ENCODE data around the gene TERT.

The TERT gene

DNA sequence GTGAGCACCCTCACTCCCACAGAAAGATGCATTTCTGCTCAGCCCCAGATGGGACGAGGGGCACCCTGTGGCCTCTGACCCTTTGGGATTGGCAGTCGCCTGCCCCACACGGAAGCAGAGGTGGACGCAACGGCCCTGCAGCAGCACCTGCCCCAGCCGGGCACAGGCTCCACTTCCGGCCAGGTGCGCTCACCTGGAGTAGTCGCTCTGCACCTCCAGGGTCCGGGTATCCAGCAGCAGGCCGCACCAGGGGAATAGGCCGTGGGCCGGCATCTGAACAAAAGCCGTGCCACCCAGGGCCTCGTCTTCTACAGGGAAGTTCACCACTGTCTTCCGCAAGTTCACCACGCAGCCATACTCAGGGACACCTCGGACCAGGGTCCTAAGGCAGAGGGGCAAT lies 30.7 kb downstream of the TERT start:
- no peak for DNase-seq (ENCODE audit: insufficient read length, low spot score)
- TF ChIP-seq PAX5 (IDR thresholded peaks at IDR 0.05; ENCODE audit: insufficient read depth, low read length, severe bottlenecking), result no peak
- TF ChIP-seq POU2F2 (IDR thresholded peaks at IDR 0.05; ENCODE audit: low read depth, low read length), result no peak
- TF ChIP-seq TAF1 (IDR thresholded peaks at IDR 0.05; ENCODE audit: low read depth, low read length), result no peak
- no peak for TF ChIP-seq POLR2A (IDR thresholded peaks at IDR 0.05; ENCODE audit: low read depth, low read length)
- no peak for TF ChIP-seq POLR2AphosphoS5 (IDR thresholded peaks at IDR 0.05; ENCODE audit: low read depth, low read length)
- TF ChIP-seq SPI1 (IDR thresholded peaks at IDR 0.05; ENCODE audit: low read depth, low read length), result no peak
- FAIRE-seq, result no peak

DNA sequence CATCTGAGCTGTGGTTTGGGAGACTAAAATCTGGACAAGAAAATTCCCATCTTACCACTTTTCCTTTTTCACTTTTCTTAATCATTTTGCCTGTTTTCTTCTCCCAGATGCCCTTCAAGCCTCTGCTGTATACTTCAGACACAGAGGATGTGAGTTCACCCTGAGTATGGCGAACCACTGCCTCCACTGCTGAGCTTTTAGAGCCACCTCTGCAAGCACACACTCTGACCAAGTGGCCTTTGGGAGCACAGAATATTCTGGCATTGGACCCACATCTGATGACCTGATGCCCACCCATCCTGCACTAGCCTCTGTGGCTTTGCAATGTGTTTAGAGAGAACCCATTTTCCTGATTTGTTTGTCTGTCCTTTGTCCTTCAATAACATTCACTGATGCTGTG lies 32.5 kb downstream of the TERT start:
- no peak for DNase-seq (ENCODE audit: insufficient read length, low spot score)

GRCh38 chr5:1261643-1262042 lies 33.2 kb downstream of the TERT start:
- DNase-seq (ENCODE audit: insufficient read length, low spot score) (no peak), FAIRE-seq (no peak)
- TF ChIP-seq TAF1 (IDR thresholded peaks at IDR 0.05; ENCODE audit: low read depth, low read length) (no peak), POLR2A (IDR thresholded peaks at IDR 0.05; ENCODE audit: low read depth, low read length) (no peak), POU2F2 (IDR thresholded peaks at IDR 0.05; ENCODE audit: low read depth, low read length) (no peak), SPI1 (IDR thresholded peaks at IDR 0.05; ENCODE audit: low read depth, low read length) (no peak), PAX5 (IDR thresholded peaks at IDR 0.05; ENCODE audit: insufficient read depth, low read length, severe bottlenecking) (no peak), POLR2AphosphoS5 (IDR thresholded peaks at IDR 0.05; ENCODE audit: low read depth, low read length) (no peak)

More for the DNA sequence above, 32.5 kb downstream of the TERT start:
- FAIRE-seq, result no peak
- TF ChIP-seq PAX5 (IDR thresholded peaks at IDR 0.05; ENCODE audit: insufficient read depth, low read length, severe bottlenecking) (no peak), POU2F2 (IDR thresholded peaks at IDR 0.05; ENCODE audit: low read depth, low read length) (no peak), SPI1 (IDR thresholded peaks at IDR 0.05; ENCODE audit: low read depth, low read length) (no peak), POLR2A (IDR thresholded peaks at IDR 0.05; ENCODE audit: low read depth, low read length) (no peak), TAF1 (IDR thresholded peaks at IDR 0.05; ENCODE audit: low read depth, low read length) (no peak), POLR2AphosphoS5 (IDR thresholded peaks at IDR 0.05; ENCODE audit: low read depth, low read length) (no peak)

DNA sequence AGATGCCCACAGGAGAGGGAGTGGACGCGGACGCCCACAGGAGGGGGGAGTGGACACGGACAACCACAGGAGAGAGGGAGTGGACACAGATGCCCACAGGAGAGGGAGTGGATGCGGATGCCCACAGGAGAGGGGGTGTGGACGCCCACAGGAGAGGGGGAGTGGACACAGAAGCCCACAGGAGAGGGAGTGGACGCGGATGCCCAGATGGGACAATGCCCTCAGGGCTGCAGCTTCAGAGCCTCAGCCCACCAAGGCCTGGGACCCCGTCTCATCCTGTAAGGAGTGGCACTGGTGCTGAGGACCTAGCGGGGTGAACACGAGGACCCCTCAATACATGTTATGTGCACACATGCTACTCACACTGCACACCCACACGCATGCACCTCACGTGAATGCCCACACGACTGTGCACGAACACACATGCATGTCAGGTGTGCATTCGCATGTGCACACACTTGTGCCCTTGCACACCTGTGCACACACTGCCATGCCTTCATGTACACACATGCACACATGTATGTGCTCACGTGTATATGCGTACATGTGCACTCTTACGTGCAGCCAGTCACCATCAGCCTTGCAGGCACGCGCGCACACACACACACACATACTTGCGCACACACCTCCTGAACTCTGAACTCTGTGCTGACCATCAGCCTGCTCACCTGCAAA lies 34.9 kb downstream of the TERT start:
- TF ChIP-seq POLR2A (IDR thresholded peaks at IDR 0.05; ENCODE audit: low read depth, low read length), result no peak
- no peak for TF ChIP-seq SPI1 (IDR thresholded peaks at IDR 0.05; ENCODE audit: low read depth, low read length)
- no peak for TF ChIP-seq POU2F2 (IDR thresholded peaks at IDR 0.05; ENCODE audit: low read depth, low read length)
- TF ChIP-seq POLR2AphosphoS5 (IDR thresholded peaks at IDR 0.05; ENCODE audit: low read depth, low read length), result no peak
- TF ChIP-seq TAF1 (IDR thresholded peaks at IDR 0.05; ENCODE audit: low read depth, low read length), result no peak
- no peak for TF ChIP-seq PAX5 (IDR thresholded peaks at IDR 0.05; ENCODE audit: insufficient read depth, low read length, severe bottlenecking)
- FAIRE-seq, result no peak
- DNase-seq (ENCODE audit: insufficient read length, low spot score), result no peak

- TF ChIP-seq SPI1 (IDR thresholded peaks at IDR 0.05; ENCODE audit: low read depth, low read length) (no peak), POU2F2 (IDR thresholded peaks at IDR 0.05; ENCODE audit: low read depth, low read length) (no peak), POLR2A (IDR thresholded peaks at IDR 0.05; ENCODE audit: low read depth, low read length) (no peak)
- DNase-seq (ENCODE audit: insufficient read length, low spot score) (no peak), FAIRE-seq (no peak)
Observed at GRCh38 chr5:1257841-1258240, 37.0 kb downstream of the TERT start.

DNA sequence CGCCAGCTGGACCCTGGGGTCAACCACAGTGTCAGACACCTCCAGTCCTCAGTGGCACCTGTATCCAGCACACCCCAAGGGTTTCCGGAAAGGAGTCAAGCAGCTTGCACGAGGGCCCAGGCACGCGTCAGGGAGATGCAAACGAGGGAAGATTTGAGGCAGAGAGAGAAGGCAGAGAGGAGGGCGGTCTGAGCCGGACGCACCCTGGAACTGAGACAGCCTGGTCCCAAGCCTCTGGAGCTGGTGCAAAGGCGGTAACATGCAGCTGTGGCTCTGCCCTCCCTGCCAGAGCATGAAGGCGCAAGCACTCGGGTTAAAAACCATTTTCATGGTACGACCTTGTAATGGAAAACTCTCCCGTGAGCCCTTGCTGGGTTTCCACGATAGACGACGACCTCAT lies 37.5 kb downstream of the TERT start:
- no peak for TF ChIP-seq POLR2A (IDR thresholded peaks at IDR 0.05; ENCODE audit: low read depth, low read length)
- no peak for TF ChIP-seq SPI1 (IDR thresholded peaks at IDR 0.05; ENCODE audit: low read depth, low read length)
- no peak for TF ChIP-seq PAX5 (IDR thresholded peaks at IDR 0.05; ENCODE audit: insufficient read depth, low read length, severe bottlenecking)
- no peak for TF ChIP-seq TAF1 (IDR thresholded peaks at IDR 0.05; ENCODE audit: low read depth, low read length)
- no peak for TF ChIP-seq POU2F2 (IDR thresholded peaks at IDR 0.05; ENCODE audit: low read depth, low read length)
- TF ChIP-seq POLR2AphosphoS5 (IDR thresholded peaks at IDR 0.05; ENCODE audit: low read depth, low read length), result no peak
- FAIRE-seq, result no peak
- no peak for DNase-seq (ENCODE audit: insufficient read length, low spot score)

- TF ChIP-seq POLR2AphosphoS5 (IDR thresholded peaks at IDR 0.05; ENCODE audit: low read depth, low read length), result no peak
- no peak for TF ChIP-seq POU2F2 (IDR thresholded peaks at IDR 0.05; ENCODE audit: low read depth, low read length)
- no peak for TF ChIP-seq POLR2A (IDR thresholded peaks at IDR 0.05; ENCODE audit: low read depth, low read length)
- no peak for TF ChIP-seq SPI1 (IDR thresholded peaks at IDR 0.05; ENCODE audit: low read depth, low read length)
- no peak for TF ChIP-seq PAX5 (IDR thresholded peaks at IDR 0.05; ENCODE audit: insufficient read depth, low read length, severe bottlenecking)
- no peak for TF ChIP-seq TAF1 (IDR thresholded peaks at IDR 0.05; ENCODE audit: low read depth, low read length)
- DNase-seq (ENCODE audit: insufficient read length, low spot score) (no peak), FAIRE-seq (no peak)
Observed at GRCh38 chr5:1256776-1257175, 38.1 kb downstream of the TERT start.

GRCh38 chr5:1255081-1255561 lies 39.7 kb downstream of the TERT start:
- DNase-seq (ENCODE audit: insufficient read length, low spot score), result no peak
- no peak for TF ChIP-seq TAF1 (IDR thresholded peaks at IDR 0.05; ENCODE audit: low read depth, low read length)
- TF ChIP-seq POLR2AphosphoS5 (IDR thresholded peaks at IDR 0.05; ENCODE audit: low read depth, low read length), result no peak
- TF ChIP-seq SPI1 (IDR thresholded peaks at IDR 0.05; ENCODE audit: low read depth, low read length), result no peak
- no peak for TF ChIP-seq POLR2A (IDR thresholded peaks at IDR 0.05; ENCODE audit: low read depth, low read length)
- no peak for FAIRE-seq

GRCh38 chr5:1254196-1254595 lies 40.7 kb downstream of the TERT start:
- FAIRE-seq (no peak), DNase-seq (ENCODE audit: insufficient read length, low spot score) (no peak)
- TF ChIP-seq SPI1 (IDR thresholded peaks at IDR 0.05; ENCODE audit: low read depth, low read length), result no peak
- TF ChIP-seq POLR2A (IDR thresholded peaks at IDR 0.05; ENCODE audit: low read depth, low read length), result no peak
- no peak for TF ChIP-seq POU2F2 (IDR thresholded peaks at IDR 0.05; ENCODE audit: low read depth, low read length)
- no peak for TF ChIP-seq POLR2AphosphoS5 (IDR thresholded peaks at IDR 0.05; ENCODE audit: low read depth, low read length)
- no peak for TF ChIP-seq TAF1 (IDR thresholded peaks at IDR 0.05; ENCODE audit: low read depth, low read length)
- TF ChIP-seq PAX5 (IDR thresholded peaks at IDR 0.05; ENCODE audit: insufficient read depth, low read length, severe bottlenecking), result no peak
